Thyroid gland (tissue), 4 donors: ENCODE measurements around the gene DTNBP1. TPM values are rescaled to one million over a fixed set of nuclear protein-coding genes. Genes with fewer than 3 reads are reported as not detected.

Experiments
- DNase-seq, 2 donors: peaks; one replicate each; pipeline ENCODE4 v3.0.0-alpha.2; 2019
- H3K27ac ChIP-seq, 3 donors: fragments of 200-600 bp; sonication (generic); 1 replicate in 2 of 3; 2 replicates in 1 of 3; pipeline ENCODE4 v1.5.1; 2016 to 2019; ENCODE audit warnings: mild to moderate bottlenecking in 1 of 3, moderate library complexity in 1 of 3
- H3K27me3 ChIP-seq: fragments of 200-600 bp; sonication (generic); one replicate; pipeline ENCODE4 v1.5.1; 2019
- H3K36me3 ChIP-seq, 2 donors: fragments of 200-600 bp; sonication (generic); one replicate each; pipeline ENCODE4 v1.5.1; 2016 to 2019
- H3K4me1 ChIP-seq, 2 donors: fragments of 200-600 bp; sonication (generic); one replicate each; pipeline ENCODE4 v1.5.1; 2017 to 2019
- H3K4me3 ChIP-seq, 3 donors: fragments of 200-600 bp; sonication (generic); replicated peaks in 1 of 3; 1 replicate in 2 of 3; 2 replicates in 1 of 3; pipeline ENCODE4 v1.5.1; 2016; ENCODE audit warnings: mild to moderate bottlenecking in 1 of 3
- H3K9me3 ChIP-seq: fragments of 200-600 bp; sonication (generic); one replicate; pipeline ENCODE4 v1.5.1; 2017
- CTCF ChIP-seq, 6 experiments: fragments of 200-600 bp in 3 of 6; fragments of 450-650 bp in 3 of 6; sonication (generic) in 3 of 6; IDR thresholded peaks; one replicate each; pipeline ENCODE4 v1.5.1; 2016 to 2019; ENCODE audit warnings: antibody characterized with exemption in 6 of 6, mild to moderate bottlenecking in 2 of 6, inconsistent platforms in 1 of 6, moderate library complexity in 1 of 6
- POLR2A ChIP-seq, 2 donors: fragments of 450-650 bp; IDR thresholded peaks; one replicate each; pipeline ENCODE4 v1.6.1; 2017; ENCODE audit warnings: antibody characterized with exemption in 2 of 2, mild to moderate bottlenecking in 2 of 2, moderate library complexity in 1 of 2
- WGBS, 2 donors: methylation state at CpG; one replicate each; pipeline ENCODE4 v1.1.5; 2017; 5-methylcytosine and 5-hydroxymethylcytosine counted together
- intact Hi-C: fragments of 100-400 bp; cut with DNase I; formaldehyde crosslinking; loops from one replicate; pipeline ENCODE4 v1.15.1; 2023
- total RNA-seq, 4 donors: library from RNA; depleted of rRNA; stranded (reverse); fragments of >200 nt; gene quantifications; one replicate each; pipeline ENCODE4 v1.2.3, GENCODE V29; 2016

The DTNBP1 gene
- total RNA-seq, 4 donors from 2014 or later = 10.3 to 19.2 (median 12.2) TPM

- Histone ChIP-seq H3K36me3 (no peaks in the 10 kb centered on the region), H3K27me3 (no peaks in the 10 kb centered on the region), H3K4me1 (peaks cover 0 to 12% of the 10 kb centered on the region in 2 donors), H3K4me3 (peak overlapping the region; percentile 72 to 98 (median 92)), H3K9me3 (no peaks in the 10 kb centered on the region), H3K27ac (peak overlapping the region; percentile 54 to 89 (median 60))
- intact Hi-C loops = no loop called here
- WGBS, 2 donors = 11 to 19% methylated on average over 14 to 17 of the region's 26 CpGs
- TF ChIP-seq POLR2A (IDR thresholded peaks at IDR 0.05) = peak in 1 of 2 donors; percentile 11
- no peak for TF ChIP-seq CTCF (IDR thresholded peaks at IDR 0.05)
- DNase-seq = no peak
Measured at GRCh38 chr6:15661853-15662325, 939 bp downstream of the DTNBP1 start.

GRCh38 chr6:15659181-15659580, 3.6 kb downstream of the DTNBP1 start:
- no peaks in the 10 kb centered on the region for H3K27me3 ChIP-seq
- intact Hi-C loops = no loop called here
- DNase-seq = no peak
- 87 to 90% methylated on average over 7 of the region's 7 CpGs for WGBS, 2 donors
- H3K4me3 ChIP-seq = no peak overlapping the region
- peaks cover 0 to 12% of the 10 kb centered on the region in 2 donors for H3K4me1 ChIP-seq
- TF ChIP-seq POLR2A (IDR thresholded peaks at IDR 0.05) (no peak), CTCF (IDR thresholded peaks at IDR 0.05) (no peak)
- no peaks in the 10 kb centered on the region for H3K36me3 ChIP-seq
- H3K9me3 ChIP-seq = no peaks in the 10 kb centered on the region
- H3K27ac ChIP-seq = no peak overlapping the region

- H3K27me3 ChIP-seq = no peaks in the 10 kb centered on the region
- no peak overlapping the region for H3K27ac ChIP-seq
- no peaks in the 10 kb centered on the region for H3K36me3 ChIP-seq
- H3K9me3 ChIP-seq = no peaks in the 10 kb centered on the region
- 82 to 90% methylated on average over 6 of the region's 6 CpGs for WGBS, 2 donors
- no peak overlapping the region for H3K4me3 ChIP-seq
- intact Hi-C loops = no loop called here
- no peak for DNase-seq
- peaks cover 0 to 10% of the 10 kb centered on the region in 2 donors for H3K4me1 ChIP-seq
- TF ChIP-seq POLR2A (IDR thresholded peaks at IDR 0.05) (no peak), CTCF (IDR thresholded peaks at IDR 0.05) (no peak)
Measured at GRCh38 chr6:15658181-15658744, 4.6 kb downstream of the DTNBP1 start.

GRCh38 chr6:15657290-15657689, 5.5 kb downstream of the DTNBP1 start:
- H3K4me1 ChIP-seq = peaks cover 0 to 8% of the 10 kb centered on the region in 2 donors
- no peaks in the 10 kb centered on the region for H3K36me3 ChIP-seq
- H3K9me3 ChIP-seq = no peaks in the 10 kb centered on the region
- 92 to 100% methylated on average over 2 of the region's 2 CpGs for WGBS, 2 donors
- no peak overlapping the region for H3K27ac ChIP-seq
- H3K27me3 ChIP-seq = no peaks in the 10 kb centered on the region
- intact Hi-C loops = no loop called here
- no peak for DNase-seq
- H3K4me3 ChIP-seq = no peak overlapping the region
- TF ChIP-seq POLR2A (IDR thresholded peaks at IDR 0.05) (no peak), CTCF (IDR thresholded peaks at IDR 0.05) (no peak)

GRCh38 chr6:15656145-15656544, 6.7 kb downstream of the DTNBP1 start:
- no peak overlapping the region for H3K27ac ChIP-seq
- intact Hi-C loops = no loop called here
- peaks cover 0 to under 1% of the 10 kb centered on the region in 2 donors for H3K4me1 ChIP-seq
- no peaks in the 10 kb centered on the region for H3K9me3 ChIP-seq
- WGBS, 2 donors = 85 to 95% methylated on average over 3 of the region's 3 CpGs
- H3K27me3 ChIP-seq = no peaks in the 10 kb centered on the region
- DNase-seq = no peak
- no peaks in the 10 kb centered on the region for H3K36me3 ChIP-seq
- TF ChIP-seq POLR2A (IDR thresholded peaks at IDR 0.05) = no peak
- no peak for TF ChIP-seq CTCF (IDR thresholded peaks at IDR 0.05)
- H3K4me3 ChIP-seq = no peak overlapping the region
